HK-2 (cell line): ENCODE data around the gene CD109.
"Not testable (repeated sequence)": the region's sequence is repeated elsewhere in the genome, so short reads cannot be mapped to it uniquely, and the experiment has no call there.

Experiments used
- DNase-seq: peaks from one replicate; pipeline ENCODE4 v3.0.0-alpha.2; 2018; ENCODE audit not compliant: unreplicated experiment

CD109 gene

GRCh38 chr6:73695619-73696421, at the start of gene CD109:
Gene CD109 (plus strand): TSS chr6:73696203. CDS start chr6:73696216, 13 bp downstream.
- peak; percentile 73 for DNase-seq

- no peak for DNase-seq
Measured at GRCh38 chr6:73648166-73648565, 47.8 kb upstream of the CD109 start.

DNA sequence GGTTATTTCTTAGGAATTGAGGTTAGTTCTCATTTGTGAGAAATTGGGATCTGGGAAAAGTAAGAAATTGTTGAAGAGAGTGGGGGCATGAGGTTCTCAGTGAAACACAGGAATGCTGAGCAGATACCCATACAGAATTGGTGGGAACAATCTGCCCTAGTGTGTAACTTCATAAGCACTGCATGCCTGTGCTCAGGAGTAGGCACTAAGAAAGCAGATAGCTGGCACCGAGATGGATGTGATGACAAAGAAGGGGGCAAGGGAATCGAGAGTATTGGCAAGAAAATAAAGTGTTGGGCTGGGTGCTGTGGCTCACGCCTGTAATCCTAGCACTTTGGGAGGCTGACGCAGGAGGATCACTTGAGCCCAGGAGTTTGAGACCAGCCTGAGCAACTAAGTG, 46.2 kb upstream of the CD109 start:
- DNase-seq: no peak

- peak; percentile 48 for DNase-seq
Measured at GRCh38 chr6:73652637-73653570, 43.1 kb upstream of the CD109 start.

GRCh38 chr6:73653571-73654424, 42.2 kb upstream of the CD109 start, which contains the start of gene SLC17A5:
Gene SLC17A5 (minus strand): TSS chr6:73653992. CDS start chr6:73653886, 106 bp downstream.
- peak; percentile 91 for DNase-seq

- no peak for DNase-seq
Measured at GRCh38 chr6:73655341-73655917, 40.6 kb upstream of the CD109 start.

DNA sequence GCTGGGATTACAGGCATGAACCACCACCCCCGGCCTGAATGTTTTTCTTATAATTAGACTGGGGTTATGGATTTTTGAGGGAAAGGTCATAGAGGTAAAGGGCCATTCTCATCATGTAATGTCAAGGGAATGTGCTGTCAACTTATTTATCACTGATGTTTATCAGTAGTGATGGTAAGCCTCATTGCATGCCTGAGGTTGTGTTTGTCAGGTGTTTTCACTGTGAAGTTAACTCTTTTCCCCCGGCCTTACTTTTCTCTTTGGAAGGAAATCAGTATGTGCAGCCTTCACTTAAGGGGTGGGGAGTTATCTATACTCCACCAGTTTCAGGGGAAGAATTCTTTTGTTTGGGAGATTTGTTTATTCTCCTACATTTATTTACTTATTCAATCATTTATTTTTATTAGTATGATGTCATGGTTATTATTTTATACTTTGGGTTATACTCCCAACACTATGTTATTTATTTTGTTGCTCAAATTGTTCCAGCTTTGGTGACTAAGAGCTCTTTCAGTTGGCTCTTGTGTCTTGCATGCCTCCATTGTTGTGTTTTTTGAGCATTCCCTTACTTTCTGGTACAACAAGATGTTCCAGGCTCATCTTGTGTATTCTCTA, 39.4 kb upstream of the CD109 start:
- no peak for DNase-seq

DNA sequence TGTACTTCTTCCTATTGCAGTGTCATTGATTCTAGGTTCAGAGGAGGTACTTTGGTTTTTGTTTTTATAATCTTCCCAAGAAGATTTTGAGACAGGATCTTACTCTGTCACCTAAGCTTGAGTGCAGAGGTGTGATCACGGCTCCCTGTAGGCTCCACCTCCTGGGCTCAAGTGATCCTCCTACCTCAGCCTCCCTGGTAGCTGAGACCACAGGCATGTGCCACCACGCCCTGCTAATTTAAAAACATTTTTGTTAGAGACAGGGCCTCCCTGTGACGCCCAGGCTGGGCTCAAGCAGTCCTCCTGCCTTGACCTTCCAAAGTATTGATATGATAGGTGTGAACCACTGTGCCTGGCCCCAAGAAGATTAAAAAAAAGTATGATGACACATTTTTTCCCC, 38.8 kb upstream of the CD109 start:
- no peak for DNase-seq

GRCh38 chr6:73664701-73665100, 31.3 kb upstream of the CD109 start:
- no peak for DNase-seq

- no peak for DNase-seq
Measured at GRCh38 chr6:73665686-73666319, 30.2 kb upstream of the CD109 start.

DNA sequence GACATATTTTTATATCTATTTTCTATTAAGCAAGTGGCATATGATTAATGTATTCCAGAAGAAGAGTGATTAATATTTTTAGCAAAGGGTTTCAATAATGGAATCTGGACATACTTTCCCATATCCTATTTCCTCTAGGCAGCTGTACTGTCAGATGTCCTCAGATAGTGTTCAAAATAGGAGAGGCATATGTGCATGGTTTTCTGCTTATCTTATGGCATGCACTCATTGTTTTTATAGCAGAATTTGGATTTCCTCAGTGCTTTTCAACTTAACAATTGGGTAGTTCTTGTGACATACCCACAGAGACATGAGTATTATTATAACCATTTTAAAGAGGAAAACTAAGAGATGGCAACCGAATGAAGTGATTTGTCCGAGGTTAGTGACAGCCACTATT, 29.6 kb upstream of the CD109 start:
- DNase-seq: no peak

DNA sequence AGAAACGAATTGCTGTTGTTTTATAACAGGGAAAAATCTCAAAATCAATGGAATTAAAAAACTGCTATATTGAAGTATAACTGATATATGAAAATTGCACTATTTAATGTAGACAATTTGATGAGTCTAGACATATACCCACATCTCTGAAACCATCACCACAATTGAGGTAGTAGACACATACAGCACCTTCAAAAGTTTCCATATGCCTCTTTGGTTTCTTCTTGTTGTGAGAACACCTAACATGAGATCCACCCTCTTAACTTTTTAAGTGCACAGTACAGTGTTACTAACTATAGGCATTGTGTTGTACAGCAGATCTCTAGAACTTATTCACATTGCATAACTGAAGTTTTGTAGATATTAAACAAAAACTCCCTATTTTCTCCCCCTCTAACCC, 28.2 kb upstream of the CD109 start:
- DNase-seq: no peak

DNA sequence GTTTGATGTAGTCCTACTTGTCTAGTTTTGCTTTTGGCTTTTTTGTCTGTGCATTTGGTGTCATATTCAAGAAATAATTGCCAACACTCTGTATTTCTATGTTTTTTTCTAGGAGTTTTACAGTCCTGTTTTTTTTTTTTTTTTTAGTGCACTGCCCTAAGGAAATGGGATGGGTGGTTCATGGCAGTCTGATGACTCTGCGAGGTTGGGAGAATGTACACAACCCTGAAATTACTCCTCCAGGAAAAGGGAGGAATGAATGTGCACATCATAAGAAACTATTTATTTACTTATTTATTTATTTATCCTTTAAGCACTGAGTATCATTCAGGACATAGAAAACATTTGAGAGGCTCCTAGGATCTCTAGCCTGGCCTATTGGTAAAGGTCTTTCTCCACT, 27.0 kb upstream of the CD109 start:
- DNase-seq: no peak

- DNase-seq: no peak
Measured at GRCh38 chr6:73671911-73672685, 23.9 kb upstream of the CD109 start.

DNA sequence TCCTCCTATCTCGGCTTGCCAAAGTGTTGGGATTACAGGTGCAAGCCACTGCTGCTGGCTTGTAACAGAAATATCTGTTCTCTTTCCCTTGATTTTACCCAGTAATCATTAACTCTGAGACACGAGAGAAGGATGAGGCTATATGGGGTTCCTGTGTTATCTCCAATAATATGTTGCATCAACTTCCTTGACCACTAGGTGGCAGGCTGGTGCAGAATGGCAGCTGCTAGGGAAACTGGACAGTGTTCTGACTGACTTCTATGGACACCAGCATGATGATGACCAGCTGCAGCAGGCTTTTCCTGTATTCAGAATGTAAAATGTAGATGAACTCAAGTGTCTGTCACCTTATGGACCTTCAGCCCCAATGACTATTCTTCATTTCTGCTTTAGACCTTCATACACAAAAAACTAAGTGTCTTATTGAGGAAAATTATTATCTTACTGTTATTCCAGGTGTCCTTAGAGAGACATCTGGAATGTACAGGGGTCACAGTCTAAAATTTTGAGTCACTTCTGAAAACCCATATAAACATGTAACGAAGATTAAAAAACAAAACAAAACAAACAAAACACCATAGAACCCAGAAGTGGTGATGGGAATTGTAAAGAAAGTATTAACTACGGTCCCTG, 20.4 kb upstream of the CD109 start:
- peak; percentile 87 for DNase-seq

- DNase-seq: no peak
Measured at GRCh38 chr6:73679009-73679408, 17.0 kb upstream of the CD109 start.

DNA sequence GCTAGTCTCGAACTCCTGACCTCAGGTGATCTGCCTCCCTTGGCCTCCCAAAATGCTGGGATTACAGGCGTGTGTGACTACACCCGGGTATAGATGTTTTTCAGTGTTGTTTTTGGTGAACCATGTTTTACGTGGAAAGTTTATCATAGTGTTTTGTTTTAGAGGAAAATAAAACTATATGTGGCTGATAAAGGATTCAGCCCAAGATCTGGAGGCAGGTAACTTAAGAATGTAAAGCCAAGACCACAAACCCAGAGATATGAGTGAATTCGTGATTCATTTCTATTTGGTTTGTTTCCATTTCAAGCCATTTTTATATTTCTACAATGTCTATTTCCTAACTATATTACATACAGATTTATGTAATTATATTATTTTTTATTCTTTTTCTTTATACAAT, 16.2 kb upstream of the CD109 start:
- not testable (repeated sequence) for DNase-seq

GRCh38 chr6:73680289-73680918, 15.6 kb upstream of the CD109 start:
- DNase-seq: no peak

DNA sequence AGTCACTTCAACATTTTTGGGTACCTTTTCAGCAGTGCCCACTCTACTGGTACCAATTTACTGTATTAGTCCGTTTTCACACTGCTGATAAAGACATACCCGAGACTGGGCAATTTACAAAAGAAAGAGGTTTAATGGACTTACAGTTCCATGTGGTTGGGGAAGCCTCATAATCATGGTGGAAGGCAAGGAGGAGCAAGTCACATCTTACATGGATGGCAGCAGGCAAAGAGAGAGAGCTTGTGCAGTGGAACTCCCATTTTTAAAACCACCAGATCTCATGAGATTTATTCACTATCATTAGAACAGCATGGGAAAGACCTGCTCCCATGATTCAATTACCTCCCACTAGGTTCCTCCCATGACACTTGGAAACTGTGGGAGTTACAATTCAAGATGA, 12.4 kb upstream of the CD109 start:
- not testable (repeated sequence) for DNase-seq
